B cell (primary cell): ENCODE results near the gene STAC3. TPM values are rescaled to one million over a fixed set of nuclear protein-coding genes. Genes with fewer than 3 reads are reported as not detected.
A peak's percentile ranks its signal among the peaks of the same experiment; 100 is the strongest.

Experiments used
- ATAC-seq: fragments of 200-7000 bp; cut with Tn5 transposase; one replicate; pipeline ENCODE4 v1.10.0; 2021; ENCODE audit warnings: low read depth, mild to moderate bottlenecking, moderate number of reproducible peaks, moderate library complexity
- CTCF ChIA-PET: fragments of 350-600 bp; sonication (Branson Sonifier 250); formaldehyde crosslinking; loops from one replicate; lab custom pipeline; 2021; ENCODE audit warnings: antibody characterized with exemption, inconsistent platforms; lab: Charles Lee
- POLR2A ChIA-PET: fragments of 350-600 bp; sonication (Branson Sonifier 250); formaldehyde crosslinking; loops from one replicate; lab custom pipeline; 2021; ENCODE audit warnings: antibody characterized with exemption; lab: Charles Lee
- DNase-seq: peaks from one replicate; pipeline ENCODE4 v3.0.0; 2013
- H2AFZ ChIP-seq: 2 replicates; pipeline ENCODE4 v1.6.1; 2012; ENCODE audit warnings: mild to moderate bottlenecking, low read depth, low read length; ENCODE audit not compliant: insufficient read depth, poor library complexity, severe bottlenecking
- H3K27ac ChIP-seq, 2 donors: 1 replicate in 1 of 2; 2 replicates in 1 of 2; pipeline ENCODE4 v1.5.1; 2012 to 2013; ENCODE audit warnings: low read length in 2 of 2, mild to moderate bottlenecking in 2 of 2, moderate library complexity in 1 of 2
- H3K27me3 ChIP-seq, 4 experiments: fragments of 200-600 bp in 1 of 4; sonication (generic) in 1 of 4; replicated peaks in 1 of 4; 1 replicate in 2 of 4; 2 replicates in 2 of 4; pipeline versions ENCODE4 v1.6.1 to v1.7.0; 2013 to 2016; ENCODE audit warnings: low read length in 3 of 4, mild to moderate bottlenecking in 2 of 4, mixed read lengths in 1 of 4, moderate library complexity in 1 of 4; ENCODE audit not compliant: insufficient read depth in 4 of 4, control insufficient read depth in 3 of 4; ENCODE audit errors: control extremely low read depth in 1 of 4
- H3K36me3 ChIP-seq, 2 experiments: replicated peaks in 1 of 2; 1 replicate in 1 of 2; 2 replicates in 1 of 2; pipeline versions ENCODE4 v1.6.1 to v1.7.1; 2013; ENCODE audit warnings: low read length in 1 of 2; ENCODE audit not compliant: insufficient read depth in 2 of 2, control insufficient read depth in 1 of 2; ENCODE audit errors: control extremely low read depth in 1 of 2, extremely low read depth in 1 of 2
- H3K4me1 ChIP-seq, 2 donors: fragments of 200-600 bp in 1 of 2; sonication (generic) in 1 of 2; 1 replicate in 1 of 2; 2 replicates in 1 of 2; pipeline versions ENCODE4 v1.5.1 to v1.6.1; 2013 to 2017; ENCODE audit warnings: low read length in 2 of 2; ENCODE audit not compliant: control insufficient read depth in 2 of 2, insufficient read depth in 2 of 2
- H3K4me2 ChIP-seq: replicated peaks from 2 replicates; pipeline ENCODE3; 2012; ENCODE audit warnings: mild to moderate bottlenecking, low read depth, low read length; ENCODE audit not compliant: poor library complexity, severe bottlenecking
- H3K4me3 ChIP-seq, 5 experiments: fragments of 200-600 bp in 1 of 5; sonication (generic) in 1 of 5; 1 replicate in 3 of 5; 2 replicates in 2 of 5; pipeline versions ENCODE4 v1.5.1 to v1.7.0; 2011 to 2016; ENCODE audit warnings: low read length in 4 of 5, mild to moderate bottlenecking in 4 of 5, low read depth in 2 of 5, control low read depth in 1 of 5, moderate library complexity in 1 of 5; ENCODE audit not compliant: insufficient read depth in 1 of 5; ENCODE audit errors: control extremely low read depth in 1 of 5, extremely low read depth in 1 of 5
- H3K79me2 ChIP-seq: fragments of 200-600 bp; sonication (generic); one replicate; pipeline ENCODE4 v1.6.0; 2016; ENCODE audit warnings: low read length; ENCODE audit not compliant: control insufficient read depth, insufficient read depth
- H3K9ac ChIP-seq: fragments of 200-600 bp; sonication (generic); 2 replicates; pipeline ENCODE4 v1.6.1; 2017; ENCODE audit warnings: mild to moderate bottlenecking, low read length, moderate library complexity
- H3K9me3 ChIP-seq, 3 donors: one replicate each; pipeline versions ENCODE4 v1.6.1 to v1.7.1; 2013; ENCODE audit warnings: low read length in 2 of 3; ENCODE audit not compliant: control insufficient read depth in 2 of 3, insufficient read depth in 1 of 3; ENCODE audit errors: control extremely low read depth in 1 of 3
- H4K20me1 ChIP-seq: 2 replicates; pipeline ENCODE4 v1.6.0; 2012; ENCODE audit warnings: mild to moderate bottlenecking, low read length; ENCODE audit not compliant: insufficient read depth, control insufficient read depth, poor library complexity, severe bottlenecking
- H3K27ac Mint-ChIP-seq: one replicate; pipeline ENCODE4 v1.8.0; 2021; ENCODE audit warnings: mixed read lengths
- H3K27me3 Mint-ChIP-seq: one replicate; pipeline ENCODE4 v1.8.0; 2021; ENCODE audit warnings: mixed read lengths
- H3K4me1 Mint-ChIP-seq: one replicate; pipeline ENCODE4 v1.8.0; 2021; ENCODE audit warnings: mixed read lengths
- H3K4me3 Mint-ChIP-seq: one replicate; pipeline ENCODE4 v1.8.0; 2021; ENCODE audit warnings: mixed read lengths
- H3K9me3 Mint-ChIP-seq: one replicate; pipeline ENCODE4 v1.8.0; 2022; ENCODE audit warnings: mixed read lengths; ENCODE audit not compliant: insufficient read depth
- CTCF ChIP-seq: fragments of 200-600 bp; IDR thresholded peaks from one replicate; pipeline ENCODE4 v1.8.0; 2022; ENCODE audit warnings: antibody characterized with exemption, mild to moderate bottlenecking
- EZH2 ChIP-seq: IDR thresholded peaks from 2 replicates; pipeline ENCODE4 v1.6.1; 2012; ENCODE audit warnings: borderline replicate concordance, low read depth, mild to moderate bottlenecking, moderate library complexity, low read length; ENCODE audit not compliant: insufficient read depth, poor library complexity, severe bottlenecking
- WGBS: methylation state at CpG from one replicate; pipeline ENCODE4 v1.1.5; 2013; ENCODE audit warnings: missing lambda C conversion rate; ENCODE audit not compliant: insufficient coverage; 5-methylcytosine and 5-hydroxymethylcytosine counted together
- intact Hi-C: fragments of 100-400 bp; cut with micrococcal nuclease; formaldehyde crosslinking; loops from one replicate; pipeline ENCODE4 v1.10.0; 2022
- polyA minus RNA-seq: library from RNA; depleted of rRNA, polyadenylated mRNA; stranded (reverse); fragments of >200 nt; gene quantifications from 2 replicates; pipeline ENCODE4 v1.2.3, GENCODE V29; 2012
- polyA plus RNA-seq: library from polyadenylated mRNA; depleted of rRNA; stranded (reverse); fragments of >200 nt; gene quantifications from 2 replicates; pipeline ENCODE4 v1.2.3, GENCODE V29; 2012
- total RNA-seq, 2 donors: library from RNA; stranded (reverse); fragments of 120-200 nt in 1 of 2; gene quantifications; 1 replicate in 1 of 2; 2 replicates in 1 of 2; pipeline versions ENCODE4 v1.2.3 to v1.2.4, GENCODE V29; 2013 to 2022

The STAC3 gene
- total RNA-seq: 5.3 and 6.2 TPM in 2 replicates
- total RNA-seq (2013): 9.5 TPM
- polyA plus RNA-seq: 4.5 and 4.9 TPM in 2 replicates
- 2.1 and 2.7 TPM in 2 replicates for polyA minus RNA-seq

DNA sequence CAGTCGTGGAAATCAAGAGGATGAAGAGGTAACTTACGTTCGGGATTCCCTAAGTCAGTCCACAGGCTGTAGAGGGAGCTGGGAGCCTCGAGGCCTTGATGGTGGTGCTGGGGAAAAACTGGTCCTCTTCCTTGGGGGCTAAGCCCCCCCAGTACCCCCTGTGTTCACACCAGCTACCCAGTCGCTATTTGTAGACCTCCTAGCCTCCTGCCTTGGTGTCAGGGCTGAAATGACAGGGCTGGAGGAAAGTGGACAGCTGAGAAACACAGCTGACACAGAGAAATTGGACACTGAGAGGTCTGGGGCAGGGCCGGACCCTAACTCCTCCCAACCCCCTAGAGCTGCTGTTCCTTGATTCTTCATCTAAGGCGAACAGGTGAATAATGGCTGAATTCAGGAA is at the start of gene STAC3:
STAC3 (minus strand) TSS at position 232 of the 400 bp plus-strand sequence. CDS start 1,551 bp downstream, outside the sequence.
- Mint-ChIP-seq H3K9me3 (no peaks in the 10 kb centered on the region), H3K27ac (no peak within 1 kb of the TSS), H3K27me3 (no peaks in the 10 kb centered on the region), H3K4me1 (peaks cover 10% of the 10 kb centered on the region), H3K4me3 (no peak within 1 kb of the TSS)
- Histone ChIP-seq H2AFZ (no peak within 1 kb of the TSS), H3K27ac (no peak within 1 kb of the TSS), H3K9me3 (peaks cover 0 to 5% (median 0%) of the 10 kb centered on the region in 3 donors), H3K4me1 (peaks cover 7 to 10% of the 10 kb centered on the region in 2 donors), H3K9ac (no peak within 1 kb of the TSS), H3K36me3 (peaks cover 5 to 15% of the 10 kb centered on the region in 2 experiments), H3K27me3 (no peaks in the 10 kb centered on the region), H3K4me3 (no peak within 1 kb of the TSS), H3K4me2 (no peak within 1 kb of the TSS), H3K79me2 (no peaks in the 10 kb centered on the region), H4K20me1 (no peaks in the 10 kb centered on the region)
- ATAC-seq: no peak
- no peak for DNase-seq
- ChIA-PET POLR2A (interaction anchor here (0.6 kb wide), 2 partner anchors 203 to 560 kb away, joined by 6 to 7 read pairs; no protein-coding TSS in a partner anchor), CTCF (interaction anchor here (0.7 to 31.1 kb wide), 2 partner anchors 35 to 1549 kb away, joined by 3 to 838 read pairs; partner anchors contain the start of gene NXPH4)
- TF ChIP-seq CTCF (no peak), EZH2 (no peak)
- 85% methylated on average over 4 of the region's 7 CpGs for WGBS
- intact Hi-C loops: no loop called here

DNA sequence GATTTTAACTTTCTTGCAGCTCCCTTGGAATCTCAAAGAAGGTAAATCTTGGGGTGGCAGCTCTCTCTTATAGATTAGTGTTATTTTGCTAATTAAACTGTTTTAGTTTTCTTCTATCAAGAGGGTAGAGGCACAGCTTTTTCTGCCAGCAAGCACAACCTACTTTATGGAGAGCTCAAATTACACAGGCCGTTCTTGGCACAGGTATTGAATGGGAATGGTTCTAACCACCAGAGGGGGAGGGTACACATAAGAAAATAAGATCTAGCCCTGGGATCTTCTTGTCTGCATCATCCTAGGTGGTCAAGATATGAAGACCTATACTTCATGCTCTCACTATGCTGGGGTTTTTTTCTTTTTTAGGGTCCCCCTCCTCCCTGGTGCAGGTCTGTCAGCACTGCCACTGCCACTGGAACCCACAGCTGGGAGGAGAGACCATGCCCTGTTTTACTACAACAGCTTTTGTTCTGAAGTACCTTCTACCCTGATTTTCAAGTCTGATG is 48.6 kb upstream of the STAC3 start:
- WGBS: no CpG with 5 or more reads among the region's 1 CpG
- TF ChIP-seq CTCF: no peak
- TF ChIP-seq EZH2: no peak
- ATAC-seq (no peak), DNase-seq (no peak)
- Mint-ChIP-seq H3K27ac (peak overlapping the region; percentile 34), H3K4me3 (no peak overlapping the region), H3K9me3 (no peaks in the 10 kb centered on the region), H3K27me3 (no peaks in the 10 kb centered on the region), H3K4me1 (no peaks in the 10 kb centered on the region)
- Histone ChIP-seq H3K4me3 (no peak overlapping the region), H3K9me3 (no peaks in the 10 kb centered on the region), H3K4me2 (no peak overlapping the region), H2AFZ (no peak overlapping the region), H3K79me2 (no peaks in the 10 kb centered on the region), H3K27ac (no peak overlapping the region), H3K4me1 (no peaks in the 10 kb centered on the region), H3K36me3 (peaks cover 5 to 79% of the 10 kb centered on the region in 2 experiments), H3K9ac (no peak overlapping the region), H4K20me1 (no peaks in the 10 kb centered on the region), H3K27me3 (no peaks in the 10 kb centered on the region)
- POLR2A ChIA-PET: no interaction called here
- CTCF ChIA-PET: interaction anchor here (1.0 kb wide), 1 partner anchor 8 kb away, joined by 3 read pairs; no protein-coding TSS in a partner anchor
- intact Hi-C loops: no loop called here
